Measurements from ENCODE around the gene SETD1B.
"Not testable (repeated sequence)": the region's sequence is repeated elsewhere in the genome, so short reads cannot be mapped to it uniquely, and the experiment has no call there.

SETD1B gene

DNA sequence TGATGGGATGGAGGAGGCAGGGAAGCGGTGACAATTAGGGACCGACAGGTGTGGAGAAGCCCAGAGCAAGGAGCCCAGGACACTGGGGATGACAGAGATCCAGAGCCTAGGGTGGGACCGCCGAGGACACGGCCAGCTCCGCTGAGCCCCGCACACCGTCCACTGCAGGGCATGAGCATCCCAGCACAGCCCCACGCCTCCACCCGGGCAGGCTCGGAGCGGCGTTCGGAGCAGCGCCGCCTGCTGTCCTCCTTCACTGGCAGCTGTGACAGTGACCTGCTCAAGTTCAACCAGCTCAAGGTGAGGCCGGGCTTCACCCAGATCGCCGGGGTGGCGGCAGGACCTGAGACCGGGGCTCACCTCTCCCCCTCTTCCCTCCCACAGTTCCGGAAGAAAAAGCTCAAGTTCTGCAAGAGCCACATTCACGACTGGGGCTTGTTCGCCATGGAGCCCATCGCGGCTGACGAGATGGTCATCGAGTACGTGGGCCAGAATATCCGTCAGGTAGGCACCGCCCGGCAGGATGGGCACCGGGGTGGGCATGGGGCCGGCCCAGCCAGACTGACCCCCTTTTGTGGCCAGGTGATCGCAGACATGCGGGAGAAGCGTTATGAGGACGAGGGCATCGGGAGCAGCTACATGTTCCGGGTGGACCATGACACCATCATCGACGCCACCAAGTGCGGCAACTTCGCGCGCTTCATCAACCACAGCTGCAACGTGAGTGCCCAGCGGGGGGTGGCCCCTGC, 23.7 kb downstream of the SETD1B start:
- no peak for DNase-seq

DNA sequence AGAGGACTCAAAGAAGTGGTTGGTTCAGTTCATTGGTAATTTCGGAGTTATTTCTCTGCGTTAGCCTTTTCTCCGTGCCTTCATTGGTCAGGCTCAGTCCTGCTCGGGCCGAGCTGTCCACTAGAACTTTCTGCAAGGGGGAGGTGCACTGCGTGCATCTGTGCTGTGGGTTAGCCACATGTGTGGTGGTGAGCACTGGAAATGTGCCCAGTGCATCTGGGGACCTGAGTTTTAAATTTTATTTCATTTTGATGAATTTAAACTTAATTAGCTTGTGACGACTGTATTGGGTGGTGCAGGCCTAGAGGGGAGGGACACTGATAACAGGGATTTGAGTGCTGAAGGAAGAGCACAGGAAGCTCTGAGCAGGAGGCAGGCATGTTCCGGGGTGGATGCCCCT, 24.5 kb downstream of the SETD1B start:
- DNase-seq = no peak

DNA sequence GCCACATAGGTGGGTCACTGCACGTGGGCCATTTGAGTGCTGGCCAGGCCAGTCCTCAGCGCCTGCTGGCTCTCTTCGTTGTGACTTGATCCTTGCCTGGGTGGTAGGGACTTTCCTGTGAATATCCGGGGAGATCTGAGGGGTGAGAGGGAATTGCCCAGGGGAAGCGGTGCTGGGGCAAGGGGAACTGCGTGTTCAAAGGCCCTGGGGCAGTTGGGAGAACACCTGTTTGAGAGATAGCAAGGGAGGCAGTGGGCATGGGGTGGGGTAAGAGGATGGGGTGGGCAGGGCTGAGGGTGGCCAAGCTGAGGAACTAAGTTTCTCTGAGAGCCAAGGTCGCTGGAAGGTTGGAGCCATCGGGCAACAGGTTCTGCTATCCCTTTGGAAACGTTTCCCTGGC, 25.0 kb downstream of the SETD1B start:
- DNase-seq = no peak

DNA sequence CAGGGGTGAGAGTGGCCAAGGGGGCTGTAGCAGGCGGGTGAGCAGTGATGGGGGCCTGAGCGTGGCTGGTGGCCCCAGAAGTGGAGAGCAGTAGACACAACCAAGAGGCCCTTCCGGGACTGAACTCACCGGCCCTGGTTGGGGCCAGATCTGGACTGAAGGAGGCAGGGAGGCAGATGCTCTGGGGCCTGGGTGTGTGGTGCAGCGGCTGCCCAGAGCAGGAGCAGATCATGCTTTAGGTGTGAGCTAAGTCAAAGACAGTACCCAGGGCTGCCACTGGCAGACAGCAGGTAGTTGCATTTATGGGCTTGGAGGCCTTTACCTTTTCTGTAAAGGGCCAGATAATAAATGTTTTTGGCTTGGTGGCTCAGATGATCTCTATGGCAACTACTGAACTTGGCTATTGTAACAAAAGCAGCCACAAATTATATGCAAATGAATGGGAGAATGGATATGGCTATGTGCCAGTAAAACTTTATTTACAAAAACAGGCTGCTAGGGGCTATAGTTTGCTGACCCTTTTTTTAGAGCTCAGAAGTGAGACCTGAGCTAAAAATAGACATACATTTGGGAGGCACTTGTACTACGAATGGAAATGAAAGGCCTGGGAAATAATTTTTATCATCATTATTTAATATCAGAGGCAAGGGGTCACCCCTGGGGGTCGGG, 25.6 kb downstream of the SETD1B start:
- DNase-seq = no peak

DNA sequence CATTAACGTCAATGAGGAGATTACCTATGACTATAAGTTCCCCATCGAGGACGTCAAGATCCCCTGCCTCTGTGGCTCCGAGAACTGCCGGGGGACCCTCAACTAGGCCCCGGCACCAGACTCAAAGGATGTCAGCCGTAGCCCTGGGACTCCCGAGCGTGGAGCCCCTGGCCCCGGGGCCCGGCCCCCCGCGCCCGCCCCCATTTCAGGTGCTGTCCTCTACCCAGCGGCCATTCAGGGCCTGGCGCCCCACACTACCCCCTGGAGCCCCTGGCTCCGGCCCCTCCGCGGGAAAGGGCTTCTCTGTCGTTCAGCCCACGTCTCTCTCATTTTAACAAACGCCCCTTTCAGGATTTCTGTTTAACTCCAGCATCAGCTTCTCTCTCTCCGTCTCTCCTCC, 26.3 kb downstream of the SETD1B start:
- DNase-seq = no peak

DNA sequence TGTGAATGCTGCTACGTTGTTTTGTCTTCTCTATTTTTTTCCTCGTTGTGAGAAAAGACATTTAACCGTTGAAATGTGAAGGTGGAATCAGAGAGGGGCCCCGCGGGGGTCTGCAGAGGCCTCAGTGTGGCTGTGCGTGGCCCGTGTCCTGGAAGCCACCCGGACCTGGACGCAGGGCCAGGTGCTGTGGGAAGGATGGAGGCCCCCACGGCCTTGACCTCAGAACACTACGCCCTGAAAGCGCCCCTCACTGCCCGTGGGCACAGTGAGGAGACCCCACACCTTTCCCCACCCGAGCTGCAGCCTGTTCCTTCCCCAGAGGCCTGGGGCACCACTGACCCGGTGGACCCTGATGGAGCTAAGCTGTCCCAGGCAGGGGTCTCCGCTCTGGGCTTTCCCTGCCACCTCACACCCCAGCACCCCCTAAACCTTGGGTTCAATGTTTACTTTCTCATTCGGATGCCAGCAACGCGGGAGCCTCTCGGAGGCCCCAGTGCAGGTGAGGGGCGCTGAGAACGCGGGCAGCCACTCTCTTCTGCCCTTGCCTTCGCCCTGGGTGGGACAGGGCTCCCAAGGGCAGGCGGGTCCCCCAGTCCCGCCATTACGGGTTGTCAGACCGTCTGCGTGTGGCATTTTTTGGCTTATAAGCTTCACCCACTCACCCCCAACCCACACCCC, 26.9 kb downstream of the SETD1B start:
- no peak for DNase-seq

DNA sequence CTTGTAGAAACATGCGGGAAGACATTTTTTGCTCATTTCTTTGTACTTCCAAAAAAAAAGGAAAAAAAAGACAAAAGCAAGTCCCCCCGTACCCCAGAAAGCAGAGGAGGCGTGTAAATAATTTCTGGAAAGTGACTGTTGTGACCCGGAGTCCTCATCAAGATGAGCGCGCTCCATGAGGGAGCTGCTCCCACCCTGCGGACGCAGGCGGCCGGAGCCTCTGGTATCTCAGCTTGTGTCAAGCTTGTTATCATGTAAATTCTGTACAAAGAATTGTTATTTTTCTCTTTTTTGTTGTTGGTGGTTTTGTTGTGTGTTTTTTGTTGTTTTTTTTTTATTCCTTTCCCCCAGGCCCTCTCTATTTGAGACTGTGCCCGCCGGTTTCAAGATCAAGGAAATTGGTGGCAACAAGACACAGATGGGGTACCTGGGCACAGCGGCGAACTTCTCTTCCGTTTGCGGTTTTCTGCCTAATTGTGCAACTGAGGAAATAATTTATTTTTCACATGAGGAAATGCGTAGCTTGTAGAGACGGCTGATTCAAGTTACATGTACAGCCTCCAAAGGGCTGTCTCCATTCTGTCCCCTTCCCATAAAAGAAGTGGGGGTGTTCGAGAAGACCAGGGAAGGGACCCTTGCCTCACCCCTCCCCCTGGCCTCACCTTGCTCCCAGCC, 27.9 kb downstream of the SETD1B start:
- DNase-seq = no peak

DNA sequence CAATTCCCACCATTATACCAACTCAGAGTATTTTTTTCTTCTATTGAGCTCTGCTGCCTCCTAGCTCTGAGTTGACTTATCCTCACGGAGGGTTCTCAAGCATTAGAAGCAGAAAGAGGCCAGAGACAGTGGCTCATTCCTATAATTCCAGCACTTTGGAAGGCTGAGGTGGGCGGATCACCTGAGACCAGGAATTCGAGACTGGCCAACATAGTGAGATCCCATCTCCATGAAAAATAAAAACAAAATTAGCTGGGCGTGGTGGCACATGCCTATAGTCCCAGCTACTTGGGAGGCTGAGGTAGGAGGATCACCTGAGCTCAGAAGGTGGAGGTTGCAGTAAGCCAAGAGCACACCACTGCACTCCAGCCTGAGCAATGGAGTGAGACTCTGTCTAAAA, 33.9 kb downstream of the SETD1B start:
- no peak for DNase-seq

DNA sequence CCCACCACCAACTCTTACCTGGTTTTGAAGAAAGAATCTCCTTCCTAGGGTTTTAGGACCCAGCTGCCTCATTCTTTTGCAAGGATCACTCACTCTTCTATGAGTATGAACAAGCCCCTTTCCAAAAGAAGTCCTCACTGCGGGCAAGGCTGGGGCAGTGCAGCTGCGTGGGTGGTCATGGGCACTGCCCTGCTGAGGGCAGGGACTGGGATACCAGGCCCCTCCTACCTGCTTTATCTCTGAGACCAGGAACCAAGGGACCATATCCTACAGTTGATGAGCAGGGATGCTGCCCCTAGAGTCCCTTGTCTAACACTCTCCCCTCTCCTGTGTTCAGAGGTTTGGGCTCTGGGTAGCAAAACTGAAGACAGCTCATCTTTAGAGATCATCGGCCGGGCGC, 34.3 kb downstream of the SETD1B start:
- DNase-seq = no peak

DNA sequence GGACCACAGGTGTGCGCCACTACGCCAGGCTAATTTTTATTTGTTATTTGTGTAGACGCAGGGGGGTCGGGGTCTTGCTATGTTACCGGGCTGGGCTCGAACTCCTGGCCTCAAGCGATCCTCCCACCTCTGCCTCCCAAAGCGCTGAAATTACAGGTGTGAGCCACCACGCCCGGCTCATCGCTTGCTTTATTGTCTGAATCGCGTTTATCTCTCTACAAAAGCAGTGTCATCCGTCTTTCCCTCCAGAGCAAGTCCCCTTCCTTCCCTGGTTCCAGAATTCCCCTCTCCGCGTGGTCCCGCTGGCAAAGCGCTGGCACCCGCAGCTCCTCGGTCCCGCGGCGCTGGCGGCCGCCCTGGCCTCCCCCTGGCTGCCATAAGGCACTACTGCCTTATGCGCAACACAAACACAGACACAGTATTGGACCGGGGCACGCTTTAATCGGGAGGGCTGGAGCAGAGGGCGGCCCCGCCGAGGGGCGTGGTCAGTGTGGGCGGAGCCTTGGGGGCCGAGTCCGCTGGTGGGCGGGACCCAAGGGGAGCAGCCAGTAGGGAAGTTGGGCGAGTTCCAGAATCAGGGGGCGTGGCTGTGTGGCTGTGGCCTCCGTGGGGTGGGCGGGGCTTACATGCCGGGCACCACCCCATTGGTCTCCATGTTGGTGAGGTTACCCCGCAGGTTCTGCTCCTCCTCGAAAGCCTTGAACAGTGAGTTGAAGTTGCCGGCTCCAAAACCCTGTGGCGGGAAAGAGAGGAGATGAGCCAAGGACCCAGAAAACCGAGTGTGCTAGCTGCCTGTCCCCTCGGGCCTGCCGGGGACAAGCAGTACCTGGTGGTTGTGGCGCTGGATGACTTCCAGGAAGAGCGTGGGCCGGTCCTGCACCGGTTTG, 35.5 kb downstream of the SETD1B start:
- DNase-seq = peak; percentile 100

DNA sequence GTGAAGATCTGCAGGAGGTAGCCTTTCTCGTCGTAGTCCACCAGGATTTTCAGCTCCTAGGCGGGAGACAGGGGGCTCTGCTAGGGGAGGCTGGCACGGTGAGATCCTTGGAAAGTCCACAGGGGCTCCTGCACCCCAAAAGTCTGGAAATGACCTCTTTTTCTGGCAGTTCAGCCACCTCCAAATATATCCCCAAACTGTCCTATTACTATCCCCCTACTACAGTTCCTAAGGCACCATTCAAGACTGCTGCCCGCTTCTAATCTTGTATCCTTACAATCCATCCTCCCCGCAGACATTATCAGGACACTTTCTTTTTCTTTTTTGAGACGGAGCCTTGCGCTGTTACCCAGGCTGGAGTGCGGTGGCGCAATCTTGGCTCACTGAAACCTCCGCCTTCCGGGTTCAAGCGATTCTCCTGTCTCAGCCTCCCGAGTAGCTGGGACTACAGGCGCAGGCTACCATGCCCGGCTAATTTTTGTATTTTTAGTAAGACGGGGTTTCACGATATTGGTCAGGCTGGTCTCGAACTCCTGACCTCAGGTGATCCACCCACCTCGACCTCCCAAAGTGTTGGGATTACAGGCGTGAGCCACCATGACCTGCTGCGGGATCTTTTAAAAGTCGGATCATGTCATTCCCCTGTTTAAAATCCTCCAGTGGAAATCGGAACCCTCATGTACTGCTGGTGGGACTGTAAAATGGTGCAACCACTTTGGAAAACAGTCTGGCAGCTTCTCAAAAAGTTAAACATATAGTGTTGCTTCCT, 36.4 kb downstream of the SETD1B start:
- no peak for DNase-seq

DNA sequence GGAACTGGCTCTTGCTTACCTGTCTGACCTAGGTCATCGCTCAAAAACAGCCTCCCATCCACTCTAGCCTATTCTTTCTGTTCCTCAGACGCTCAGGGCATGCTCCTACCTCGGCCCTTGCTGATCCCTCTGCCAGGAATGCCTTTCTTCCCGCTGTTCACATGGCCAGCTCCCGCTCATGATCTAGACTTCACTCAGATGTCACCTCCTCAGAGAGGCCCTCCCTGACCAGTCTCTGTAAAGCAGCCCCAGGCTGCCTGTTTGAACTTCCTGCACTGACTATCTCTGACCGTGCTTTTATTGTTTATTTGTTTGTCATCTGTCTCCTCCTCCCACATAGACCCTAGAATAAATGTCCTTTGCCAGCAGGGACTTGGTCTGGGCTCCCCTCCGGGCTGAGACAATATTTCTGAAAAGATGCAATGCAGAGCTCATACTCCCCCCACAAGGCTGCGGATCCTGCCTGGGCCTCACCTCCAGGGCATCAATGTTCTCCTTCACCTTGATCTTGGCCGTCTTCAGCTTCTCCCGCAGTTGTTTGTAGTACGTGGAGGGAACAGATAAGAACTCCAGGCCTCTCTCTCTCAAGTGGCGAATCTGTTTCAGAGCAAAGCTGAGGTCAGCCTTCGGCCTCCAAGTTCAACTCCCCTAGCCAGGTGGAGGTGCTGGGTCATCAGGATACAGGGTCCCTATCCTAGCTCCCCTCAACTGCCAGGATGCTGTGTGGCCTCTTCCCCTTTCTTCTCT, 39.6 kb downstream of the SETD1B start:
- no peak for DNase-seq

DNA sequence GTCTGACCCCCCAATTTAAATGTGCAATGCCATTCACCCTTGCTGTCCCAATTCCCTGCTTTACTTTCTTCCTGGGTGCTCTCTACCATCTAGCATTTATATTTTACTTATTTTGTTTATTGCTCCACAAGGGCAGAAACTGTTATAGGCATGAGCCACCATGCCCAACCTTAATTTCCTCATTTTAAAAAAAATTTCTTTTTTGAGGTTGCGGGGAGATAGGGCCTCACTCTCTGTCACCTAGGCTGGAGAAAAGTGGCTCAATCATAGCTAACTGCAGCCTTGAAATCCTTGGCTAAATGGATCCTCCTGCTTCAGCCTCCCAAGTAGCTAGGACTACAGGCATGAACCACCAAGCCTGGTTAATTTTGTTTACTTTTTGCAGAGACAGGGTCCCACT, 41.9 kb downstream of the SETD1B start:
- DNase-seq = no peak

DNA sequence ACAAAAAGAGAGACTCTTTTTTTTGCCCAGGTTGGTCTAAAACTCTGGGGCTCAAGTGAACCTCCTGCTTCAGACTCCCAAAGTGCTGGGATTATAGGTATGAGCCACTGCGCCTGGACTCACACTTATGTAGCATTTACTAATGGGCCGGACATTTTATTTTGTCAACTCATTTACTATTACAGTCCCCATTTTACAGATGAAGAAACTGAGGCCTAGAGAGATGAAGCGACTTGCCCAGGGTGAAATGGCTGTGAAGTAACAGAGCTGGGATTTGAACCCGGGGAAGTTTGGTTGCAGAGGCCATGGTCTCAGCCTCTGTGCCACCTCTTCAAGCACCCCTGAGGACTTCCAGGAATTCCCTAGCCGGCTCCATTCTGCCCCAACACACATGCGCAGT, 45.4 kb downstream of the SETD1B start:
- DNase-seq = no peak

DNA sequence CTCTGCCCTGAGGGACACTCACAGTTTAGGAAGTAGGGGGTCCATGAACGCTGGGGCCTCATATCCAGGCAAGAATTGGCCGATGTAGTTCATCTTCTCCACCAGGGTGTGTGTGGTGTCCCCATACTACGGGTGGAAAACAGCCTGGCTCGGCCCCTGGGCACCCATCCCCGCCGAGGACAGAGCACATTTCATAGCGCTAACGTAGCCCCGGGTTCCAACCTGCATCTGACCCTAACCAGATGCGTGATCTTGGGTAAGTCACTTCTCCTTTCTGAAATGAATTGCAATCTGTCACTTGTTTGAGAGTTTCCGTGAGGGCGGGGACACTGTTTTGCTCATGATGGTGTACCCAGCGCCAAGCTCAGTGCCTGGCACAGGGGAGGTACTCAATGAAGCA, 45.9 kb downstream of the SETD1B start:
- no peak for DNase-seq

DNA sequence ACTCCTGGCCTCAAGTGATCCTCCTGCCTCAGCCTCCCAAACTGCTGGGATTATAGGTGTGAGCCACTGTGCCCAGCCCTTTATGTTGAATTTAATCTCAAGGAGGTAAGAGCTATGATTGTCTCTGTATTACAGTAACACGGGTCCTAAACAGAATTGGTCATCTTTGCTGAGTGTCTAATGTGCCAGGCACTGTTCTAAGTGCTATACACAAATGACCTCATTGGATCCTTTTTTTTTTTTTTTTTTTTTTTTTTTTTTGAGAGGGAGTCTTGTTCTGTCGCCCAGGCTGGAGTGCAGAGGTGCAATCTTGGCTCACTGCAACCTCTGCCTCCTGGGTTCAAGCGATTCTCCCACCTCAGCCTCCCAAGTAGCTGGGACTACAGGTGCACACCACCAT, 48.6 kb downstream of the SETD1B start:
- DNase-seq = not testable (repeated sequence)

DNA sequence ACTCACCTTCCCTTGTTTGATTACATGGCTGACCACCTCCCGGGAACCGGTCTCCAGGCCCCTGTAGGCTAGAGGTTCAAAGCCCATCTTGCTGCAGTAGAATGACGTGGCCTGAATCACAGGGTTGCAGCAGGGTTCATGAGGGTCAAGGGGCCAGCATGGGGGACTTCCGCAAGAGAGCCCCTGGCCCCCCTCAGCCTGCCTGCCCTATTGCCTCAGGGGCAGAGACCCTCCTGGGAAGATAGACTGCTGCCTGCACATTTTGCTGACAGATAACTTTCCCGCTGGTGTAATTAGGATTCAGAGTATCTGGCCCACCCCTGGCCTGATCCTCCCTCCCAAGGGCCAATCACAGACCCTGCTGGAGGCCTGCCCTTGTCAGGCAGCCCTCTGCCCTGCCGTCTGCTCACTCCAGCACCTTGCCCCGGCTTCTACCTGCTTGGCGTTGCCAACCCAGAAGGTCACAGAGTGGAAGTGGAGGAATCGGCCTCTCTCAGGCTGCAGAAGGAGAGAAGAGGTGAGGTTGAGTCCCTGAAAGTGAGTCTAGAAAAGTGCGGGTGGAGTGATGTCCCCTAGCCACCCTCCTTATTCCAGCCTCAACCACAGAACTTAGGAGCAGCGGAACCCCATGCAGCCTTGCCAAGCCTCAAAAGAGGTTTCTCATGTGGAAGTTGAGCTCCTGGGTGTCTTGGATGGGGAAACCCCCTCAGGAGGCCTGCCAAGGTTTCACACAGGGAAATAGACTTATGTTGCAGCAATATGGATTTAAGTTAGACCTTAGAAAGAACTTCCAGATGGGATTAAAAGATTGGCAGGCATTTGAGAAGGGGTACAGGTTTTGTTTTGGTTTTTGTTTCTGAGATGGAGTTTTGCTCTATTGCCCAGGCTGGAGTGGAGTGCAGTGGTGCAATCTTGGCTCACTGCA, 53.8 kb downstream of the SETD1B start:
- no peak for DNase-seq

DNA sequence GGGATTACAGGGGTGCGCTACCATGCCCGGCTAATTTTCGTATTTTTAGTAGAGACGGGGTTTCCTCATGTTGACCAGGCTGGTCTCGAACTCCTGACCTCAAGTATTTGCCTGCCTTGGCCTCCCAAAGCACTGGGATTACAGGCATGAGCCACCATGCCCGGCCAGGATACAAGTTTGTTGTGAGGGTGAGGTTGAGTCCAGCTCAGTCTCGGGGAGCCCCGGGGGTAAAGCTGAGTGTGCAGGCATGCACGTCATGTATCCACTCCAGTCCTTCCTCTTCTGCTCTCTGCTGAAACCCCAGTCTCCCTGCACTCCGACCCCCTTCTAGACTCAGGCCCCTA, 54.5 kb downstream of the SETD1B start:
- no peak for DNase-seq

DNA sequence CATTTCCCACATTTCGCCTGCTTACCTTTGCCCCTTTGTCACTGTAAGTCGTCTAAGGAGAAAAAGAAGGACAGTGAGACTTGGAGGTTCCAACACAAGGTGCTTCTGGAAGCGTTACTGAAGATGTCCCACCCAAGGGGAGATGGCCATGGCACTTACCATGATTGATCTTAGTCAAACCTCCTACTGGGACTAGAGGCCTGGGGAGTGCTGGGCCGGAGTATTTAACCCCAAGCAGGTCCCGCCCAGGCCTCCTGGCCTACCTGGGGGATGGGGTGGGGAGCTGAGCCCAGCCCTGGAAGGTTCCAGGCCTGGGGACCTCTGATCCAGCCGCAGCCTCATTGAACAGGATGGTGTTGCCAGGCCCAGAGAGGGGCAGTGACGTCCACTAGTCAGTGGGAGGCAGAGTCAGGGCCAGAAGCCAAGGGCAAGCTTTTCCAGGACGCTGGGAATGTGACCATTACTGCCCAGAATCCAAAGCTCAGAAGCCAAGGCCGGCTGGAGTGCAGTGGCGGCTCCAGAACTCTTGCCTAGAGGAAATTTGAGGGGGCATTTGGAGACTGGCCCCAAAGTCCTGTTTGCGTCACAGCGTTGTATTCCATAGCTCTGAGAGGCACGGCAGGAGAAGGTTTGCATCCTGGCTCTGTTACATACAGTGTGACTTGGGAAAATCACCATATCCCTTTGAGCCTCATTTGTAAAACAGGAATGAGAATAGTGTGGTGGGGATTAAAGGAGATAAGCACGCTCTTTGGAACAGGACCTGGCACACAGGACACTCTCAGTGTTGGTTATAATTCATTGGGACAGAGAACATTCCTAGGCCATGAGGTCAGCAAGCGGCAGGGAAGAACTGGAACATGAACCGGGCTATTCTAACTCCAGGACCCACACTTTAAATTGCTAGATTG, 55.1 kb downstream of the SETD1B start, which contains the start of gene HPD:
TSS of gene HPD (minus strand) at position 198 of the 911 bp plus-strand sequence. CDS start at position 162, 36 bp downstream.
- DNase-seq = no peak
